Measurements from ENCODE around the gene SUSD1. TPM values are rescaled to one million over a fixed set of nuclear protein-coding genes. Genes with fewer than 3 reads are reported as not detected.

SUSD1 gene
- total RNA-seq, 2 experiments from 2014 or later, result 0.32 TPM; not detected in 1

GRCh38 chr9:111994831-111995458 is 180.2 kb downstream of the SUSD1 start:
- H3K27ac ChIP-seq (ENCODE audit: low read depth, low read length, poor library complexity, severe bottlenecking), result no peak overlapping the region
- ChIA-PET POLR2A (interaction anchor here (0.6 to 1.5 kb wide), 6 partner anchors 8 to 401 kb away, joined by 3 to 4 read pairs (median 4); no protein-coding TSS in a partner anchor), CTCF (ENCODE audit: unreplicated experiment) (interaction anchor here (1.0 kb wide), 1 partner anchor 73 kb away, joined by 4 read pairs; no protein-coding TSS in a partner anchor)
- H3K36me3 ChIP-seq (ENCODE audit: insufficient read depth, low read length), result no peaks in the 10 kb centered on the region
- H3K79me2 ChIP-seq (ENCODE audit: insufficient read depth, low read depth, low read length), result no peaks in the 10 kb centered on the region
- DNase-seq (ENCODE audit: low spot score), result no peak
- no peaks in the 10 kb centered on the region for H3K9me3 ChIP-seq (ENCODE audit: low read length)
- no TSS peak for BruUV-seq (replicated peaks)
- no peaks in the 10 kb centered on the region for H3K9me2 ChIP-seq (ENCODE audit: insufficient read depth, low read length)
- TF ChIP-seq EZH2phosphoT487 (IDR thresholded peaks at IDR 0.05; ENCODE audit: borderline replicate concordance, low read depth, low read length) (no peak), CTCF (conservative IDR thresholded peaks at IDR 0.05; ENCODE audit: low read length) (no peak)
- intact Hi-C loops (cut with micrococcal nuclease; ENCODE audit: unreplicated experiment), result no loop called here
- no peak overlapping the region for H3K4me3 ChIP-seq (ENCODE audit: low read depth, low read length, poor library complexity, severe bottlenecking)
- no peak overlapping the region for H3K4me2 ChIP-seq (ENCODE audit: low read length)
- no peaks in the 10 kb centered on the region for H4K20me1 ChIP-seq (ENCODE audit: insufficient read depth, low read length)
- H3K4me1 ChIP-seq (ENCODE audit: insufficient read depth, low read length, poor library complexity, severe bottlenecking), result no peaks in the 10 kb centered on the region
- H2AFZ ChIP-seq (ENCODE audit: low read length), result no peak overlapping the region

DNA sequence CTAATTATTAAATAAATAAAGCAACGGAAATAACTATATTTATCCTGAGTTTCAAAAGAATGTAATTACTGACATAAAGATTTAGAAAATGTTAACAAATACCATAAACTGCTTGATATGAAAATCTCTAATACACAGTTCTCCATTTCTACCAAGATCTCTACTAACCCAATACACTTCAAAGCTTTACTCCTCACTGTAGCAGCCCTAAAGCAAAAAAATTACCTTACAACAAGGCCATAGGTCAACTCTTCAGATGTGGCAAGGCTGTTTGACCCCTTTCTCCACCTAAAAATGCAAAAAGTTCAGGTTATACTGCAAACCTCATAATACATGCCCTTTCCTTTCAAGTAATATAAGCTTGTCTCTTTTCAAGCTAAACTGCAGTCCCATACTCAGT is 181.8 kb downstream of the SUSD1 start:
- intact Hi-C loops (cut with micrococcal nuclease; ENCODE audit: unreplicated experiment), result no loop called here

More for the DNA sequence above, 181.8 kb downstream of the SUSD1 start:
- DNase-seq (ENCODE audit: low spot score), result no peak
- no peaks in the 10 kb centered on the region for H3K4me1 ChIP-seq (ENCODE audit: insufficient read depth, low read length, poor library complexity, severe bottlenecking)
- no peak overlapping the region; the same call in 1 of the 2 replicates for H2AFZ ChIP-seq (ENCODE audit: low read length)
- POLR2A ChIA-PET, result interaction anchor here (0.5 to 1.5 kb wide), 5 partner anchors 10 to 824 kb away, joined by 3 to 6 read pairs (median 3); no protein-coding TSS in a partner anchor
- H3K4me3 ChIP-seq (ENCODE audit: low read depth, low read length, poor library complexity, severe bottlenecking), result no peak overlapping the region
- no peak overlapping the region for H3K4me2 ChIP-seq (ENCODE audit: low read length)
- no peaks in the 10 kb centered on the region for H4K20me1 ChIP-seq (ENCODE audit: insufficient read depth, low read length)
- TF ChIP-seq EZH2phosphoT487 (IDR thresholded peaks at IDR 0.05; ENCODE audit: borderline replicate concordance, low read depth, low read length) (no peak), CTCF (conservative IDR thresholded peaks at IDR 0.05; ENCODE audit: low read length) (no peak)
- no peaks in the 10 kb centered on the region for H3K79me2 ChIP-seq (ENCODE audit: insufficient read depth, low read depth, low read length)
- no peaks in the 10 kb centered on the region for H3K9me2 ChIP-seq (ENCODE audit: insufficient read depth, low read length)
- no peaks in the 10 kb centered on the region for H3K9me3 ChIP-seq (ENCODE audit: low read length)
- H3K36me3 ChIP-seq (ENCODE audit: insufficient read depth, low read length), result no peaks in the 10 kb centered on the region
- H3K27ac ChIP-seq (ENCODE audit: low read depth, low read length, poor library complexity, severe bottlenecking), result no peak overlapping the region
- CTCF ChIA-PET (ENCODE audit: unreplicated experiment), result interaction anchor here (0.9 to 1.3 kb wide), 2 partner anchors 8 to 22 kb away, joined by 4 read pairs; no protein-coding TSS in a partner anchor
- no TSS peak for BruUV-seq (replicated peaks)
